DOHH2 (cell line): ENCODE data around the gene NUP62.

Source experiments
- H3F3A ChIP-seq: fragments of 200-600 bp; sonication (generic), shearing (Covaris generic); 2 replicates; pipeline ENCODE4 v1.6.0; 2016; ENCODE audit warnings: antibody characterized with exemption, mild to moderate bottlenecking; ENCODE audit not compliant: control insufficient read depth, insufficient read depth
- H3K27ac ChIP-seq: fragments of 200-600 bp; sonication (generic); 2 replicates; pipeline ENCODE4 v1.5.1; 2014; ENCODE audit warnings: low read depth, mild to moderate bottlenecking, low read length, moderate library complexity
- H3K27me3 ChIP-seq: fragments of 200-600 bp; sonication (generic); 2 replicates; pipeline ENCODE4 v1.6.1; 2014; ENCODE audit warnings: mild to moderate bottlenecking, low read length, mixed read lengths; ENCODE audit not compliant: control insufficient read depth
- H3K36me3 ChIP-seq: fragments of 200-600 bp; sonication (generic); 2 replicates; pipeline ENCODE4 v1.6.1; 2014; ENCODE audit warnings: mild to moderate bottlenecking, low read length, moderate library complexity, mixed read lengths; ENCODE audit not compliant: control insufficient read depth
- H3K4me1 ChIP-seq: fragments of 200-600 bp; sonication (generic); 2 replicates; pipeline ENCODE4 v1.6.1; 2014; ENCODE audit warnings: mild to moderate bottlenecking, low read length, mixed read lengths; ENCODE audit not compliant: control insufficient read depth
- H3K4me2 ChIP-seq: fragments of 200-600 bp; sonication (generic); 2 replicates; pipeline ENCODE4 v1.6.0; 2014; ENCODE audit warnings: mild to moderate bottlenecking, low read length, moderate library complexity
- H3K4me3 ChIP-seq: fragments of 200-600 bp; sonication (generic); 2 replicates; pipeline ENCODE4 v1.5.1; 2014; ENCODE audit warnings: mild to moderate bottlenecking, low read length, mixed read lengths
- H3K79me2 ChIP-seq: fragments of 200-600 bp; sonication (generic); 2 replicates; pipeline ENCODE4 v1.6.1; 2014; ENCODE audit warnings: mild to moderate bottlenecking, low read length, mixed read lengths; ENCODE audit not compliant: control insufficient read depth
- H3K9me2 ChIP-seq: fragments of 200-600 bp; sonication (generic); replicated peaks from 2 replicates; pipeline ENCODE4 v1.6.1; 2014; ENCODE audit warnings: mild to moderate bottlenecking, low read length, mixed read lengths; ENCODE audit not compliant: control insufficient read depth
- H3K9me3 ChIP-seq: fragments of 200-600 bp; sonication (generic); 2 replicates; pipeline ENCODE4 v1.6.1; 2014; ENCODE audit warnings: antibody characterized with exemption, low read length, mixed read lengths; ENCODE audit not compliant: control insufficient read depth, insufficient read depth
- H4K20me1 ChIP-seq: fragments of 200-600 bp; sonication (generic); 2 replicates; pipeline ENCODE4 v1.6.0; 2014; ENCODE audit warnings: low read depth, mild to moderate bottlenecking, antibody characterized with exemption, low read length, moderate library complexity; ENCODE audit not compliant: control insufficient read depth, insufficient read depth
- CTCF ChIP-seq: fragments of 200-600 bp; sonication (generic); IDR thresholded peaks from one replicate; pipeline ENCODE4 v1.5.1; 2014; ENCODE audit warnings: antibody characterized with exemption, mild to moderate bottlenecking, low read depth, low read length; ENCODE audit not compliant: poor library complexity, severe bottlenecking
- EZH2phosphoT487 ChIP-seq: fragments of 200-600 bp; sonication (generic); IDR thresholded peaks from 2 replicates; pipeline ENCODE4 v1.6.1; 2017; ENCODE audit warnings: borderline replicate concordance, mild to moderate bottlenecking, antibody characterized with exemption, low read length, moderate library complexity, mixed read lengths

Gene NUP62

GRCh38 chr19:49862391-49863253, 66.7 kb downstream of the NUP62 start:
- Histone ChIP-seq H3F3A (peaks cover 2% of the 10 kb centered on the region), H3K27ac (no peak overlapping the region), H3K36me3 (peaks cover 75% of the 10 kb centered on the region), H3K4me1 (peaks cover 21% of the 10 kb centered on the region), H4K20me1 (0 out of 2 replicates have a peak, but pooled peaks cover 10% of the 10 kb centered on the region), H3K9me3 (no peaks in the 10 kb centered on the region), H3K4me3 (no peak overlapping the region), H3K4me2 (no peak overlapping the region), H3K9me2 (no peaks in the 10 kb centered on the region), H3K27me3 (no peaks in the 10 kb centered on the region), H3K79me2 (peaks cover 43% of the 10 kb centered on the region)
- TF ChIP-seq EZH2phosphoT487 (no peak), CTCF (peak; percentile 69)

- no peaks in the 10 kb centered on the region for H3K27me3 ChIP-seq
- H3K4me1 ChIP-seq: peaks cover 19% of the 10 kb centered on the region
- H3K9me3 ChIP-seq: no peaks in the 10 kb centered on the region
- H3K4me3 ChIP-seq: no peak overlapping the region
- no peak for TF ChIP-seq EZH2phosphoT487
- no peak for TF ChIP-seq CTCF
- 0 out of 2 replicates have a peak, but pooled peaks cover 10% of the 10 kb centered on the region for H4K20me1 ChIP-seq
- no peak overlapping the region for H3K4me2 ChIP-seq
- no peaks in the 10 kb centered on the region for H3F3A ChIP-seq
- no peaks in the 10 kb centered on the region for H3K9me2 ChIP-seq
- peaks cover 82% of the 10 kb centered on the region for H3K36me3 ChIP-seq
- no peak overlapping the region for H3K27ac ChIP-seq
- H3K79me2 ChIP-seq: peaks cover 41% of the 10 kb centered on the region
Measured at GRCh38 chr19:49861541-49862378, 67.5 kb downstream of the NUP62 start.

- H3K4me1 ChIP-seq: peaks cover 14% of the 10 kb centered on the region
- no peak overlapping the region for H3K4me3 ChIP-seq
- H3K27me3 ChIP-seq: no peaks in the 10 kb centered on the region
- no peak overlapping the region for H3K27ac ChIP-seq
- H3K9me3 ChIP-seq: no peaks in the 10 kb centered on the region
- peaks cover 83% of the 10 kb centered on the region for H3K36me3 ChIP-seq
- H3K79me2 ChIP-seq: peaks cover 35% of the 10 kb centered on the region
- H4K20me1 ChIP-seq: 0 out of 2 replicates have a peak, but pooled peaks cover 6% of the 10 kb centered on the region
- no peaks in the 10 kb centered on the region for H3K9me2 ChIP-seq
- TF ChIP-seq EZH2phosphoT487: no peak
- no peak for TF ChIP-seq CTCF
- H3K4me2 ChIP-seq: no peak overlapping the region
- no peaks in the 10 kb centered on the region for H3F3A ChIP-seq
Measured at GRCh38 chr19:49861107-49861506, 68.2 kb downstream of the NUP62 start.
